Testis (tissue), 3 donors: Measurements from ENCODE around the gene HTN3. TPM values are rescaled to one million over a fixed set of nuclear protein-coding genes. Genes with fewer than 3 reads are reported as not detected.

Experiments
- DNase-seq: peaks from one replicate; pipeline ENCODE4 v3.0.0-alpha.2; 2019
- H3K27ac ChIP-seq, 2 donors: fragments of 200-600 bp; sonication (generic); one replicate each; pipeline ENCODE4 v1.5.1; 2019
- H3K27me3 ChIP-seq: fragments of 200-600 bp; sonication (generic); one replicate; pipeline ENCODE4 v1.5.1; 2019
- H3K36me3 ChIP-seq: fragments of 200-600 bp; sonication (generic); one replicate; pipeline ENCODE4 v1.5.1; 2017; ENCODE audit warnings: low read depth; ENCODE audit errors: missing control alignments
- H3K4me1 ChIP-seq: fragments of 200-600 bp; sonication (generic); one replicate; pipeline ENCODE4 v1.5.1; 2019
- H3K4me3 ChIP-seq, 2 donors: fragments of 200-600 bp; sonication (generic); one replicate each; pipeline ENCODE4 v1.5.1; 2017 to 2019
- H3K9me3 ChIP-seq: fragments of 200-600 bp; sonication (generic); one replicate; pipeline ENCODE4 v1.5.1; 2017
- CTCF ChIP-seq, 3 experiments: fragments of 450-650 bp in 2 of 3; fragments of 200-600 bp in 1 of 3; sonication (generic) in 1 of 3; IDR thresholded peaks; one replicate each; pipeline ENCODE4 v1.5.1; 2016 to 2019; ENCODE audit warnings: antibody characterized with exemption in 3 of 3, mild to moderate bottlenecking in 2 of 3, moderate library complexity in 1 of 3
- POLR2A ChIP-seq: fragments of 450-650 bp; IDR thresholded peaks from one replicate; pipeline ENCODE4 v1.6.1; 2017; ENCODE audit warnings: antibody characterized with exemption, mild to moderate bottlenecking, moderate library complexity
- WGBS, 2 donors: methylation state at CpG; one replicate each; pipeline ENCODE4 v1.1.5; 2018; 5-methylcytosine and 5-hydroxymethylcytosine counted together
- intact Hi-C: fragments of 100-400 bp; cut with DNase I; formaldehyde crosslinking; loops from one replicate; pipeline ENCODE4 v1.15.1; 2023; ENCODE audit warnings: low total_unique reads
- polyA plus RNA-seq: library from polyadenylated mRNA; stranded (reverse); fragments of 350-450 nt; fragmentation: Illumina TruSeq; extraction: RNeasy Lipid Tissue Mini Kit (QIAGEN cat#74804); gene quantifications from one replicate; pipeline ENCODE4 v1.2.3, GENCODE V29; 2014; ENCODE audit warnings: low read depth, low replicate concordance; ENCODE audit not compliant: insufficient read depth
- total RNA-seq, 2 donors: library from RNA; depleted of rRNA; stranded (reverse); fragments of >200 nt; gene quantifications; one replicate each; pipeline ENCODE4 v1.2.3, GENCODE V29; 2016

Gene HTN3
- total and polyA plus RNA-seq, 3 donors from 2014 or later = not detected

DNA sequence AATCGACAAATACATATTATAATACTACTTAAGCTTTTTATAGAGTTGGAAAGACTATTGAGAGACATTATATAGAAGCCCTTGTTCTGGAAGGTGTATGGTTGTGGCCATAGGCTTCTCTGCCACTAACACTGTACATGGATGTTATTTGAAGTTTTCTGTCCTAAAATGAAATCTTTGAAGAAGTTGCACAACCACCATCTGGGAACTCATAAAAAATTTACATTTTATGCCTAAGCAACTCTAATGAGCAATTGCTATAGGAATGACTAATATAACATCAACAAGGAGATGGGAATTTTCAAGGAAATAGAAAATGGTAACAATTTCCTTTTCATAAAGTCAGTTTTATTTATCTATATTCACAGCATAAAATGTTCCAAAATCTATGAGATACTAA is 29.4 kb downstream of the HTN3 start:
- Histone ChIP-seq H3K4me1 (no peaks in the 10 kb centered on the region), H3K9me3 (no peaks in the 10 kb centered on the region), H3K27ac (no peak overlapping the region), H3K36me3 (no peaks in the 10 kb centered on the region), H3K4me3 (no peak overlapping the region), H3K27me3 (no peaks in the 10 kb centered on the region)
- intact Hi-C loops = no loop called here
- TF ChIP-seq POLR2A = no peak
- TF ChIP-seq CTCF (IDR thresholded peaks at IDR 0.05) = no peak
- no peak for DNase-seq
- 83 to 88% methylated on average over 1 of the region's 1 CpG for WGBS, 2 donors

DNA sequence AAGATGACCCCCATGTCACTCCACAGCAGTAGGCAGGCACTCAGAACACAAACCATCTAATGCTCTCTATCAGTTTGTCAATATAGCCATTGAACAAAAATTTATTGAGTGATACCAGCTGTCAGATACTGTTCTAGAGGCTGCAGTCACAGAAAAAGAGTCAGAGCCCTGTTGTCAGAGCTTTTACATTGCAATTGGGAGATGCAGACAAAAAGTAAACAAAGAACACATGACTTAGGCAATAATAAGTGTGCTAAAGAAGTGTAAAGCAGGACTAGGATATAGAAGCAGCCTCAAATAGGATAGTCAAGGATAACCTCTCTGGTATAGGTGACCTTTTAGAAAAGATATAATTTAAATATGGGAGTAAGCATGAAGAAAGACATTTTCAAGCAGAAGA is 30.9 kb downstream of the HTN3 start:
- no peak for TF ChIP-seq CTCF (IDR thresholded peaks at IDR 0.05)
- no peak for TF ChIP-seq POLR2A
- Histone ChIP-seq H3K27me3 (no peaks in the 10 kb centered on the region), H3K27ac (no peak overlapping the region), H3K4me1 (no peaks in the 10 kb centered on the region), H3K9me3 (no peaks in the 10 kb centered on the region), H3K4me3 (no peak overlapping the region), H3K36me3 (no peaks in the 10 kb centered on the region)
- DNase-seq = no peak
- intact Hi-C loops = no loop called here

DNA sequence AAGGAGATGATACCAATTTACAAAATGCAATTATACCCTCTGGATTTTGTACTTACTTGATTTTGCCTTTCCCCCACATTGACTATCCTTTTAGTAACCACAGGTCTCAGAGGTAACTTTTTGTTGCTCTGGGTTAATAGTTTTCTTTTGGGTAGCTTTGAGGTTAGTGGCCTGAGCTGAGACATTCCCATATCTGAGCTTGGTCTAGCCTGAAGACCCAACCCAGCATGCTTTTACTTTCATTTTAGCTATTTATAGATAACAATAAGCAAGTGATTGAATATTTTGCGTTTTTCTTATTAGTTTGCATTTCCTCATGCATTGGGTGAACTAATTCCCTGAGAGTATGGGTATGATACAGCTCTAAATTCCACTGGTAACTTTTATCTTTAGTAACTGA is 33.7 kb downstream of the HTN3 start:
- DNase-seq = no peak
- 83 to 97% methylated on average over 1 of the region's 1 CpG for whole genome bisulfite sequencing, 2 donors
- Histone ChIP-seq H3K27me3 (no peaks in the 10 kb centered on the region), H3K27ac (no peak overlapping the region), H3K36me3 (no peaks in the 10 kb centered on the region), H3K9me3 (no peaks in the 10 kb centered on the region), H3K4me3 (no peak overlapping the region), H3K4me1 (no peaks in the 10 kb centered on the region)
- intact Hi-C loops = no loop called here
- TF ChIP-seq POLR2A = no peak
- TF ChIP-seq CTCF (IDR thresholded peaks at IDR 0.05) = no peak

GRCh38 chr4:70080205-70080604 is 51.9 kb downstream of the HTN3 start:
- H3K4me1 ChIP-seq = no peaks in the 10 kb centered on the region
- intact Hi-C loops = no loop called here
- H3K27me3 ChIP-seq = no peaks in the 10 kb centered on the region
- no peak for TF ChIP-seq CTCF (IDR thresholded peaks at IDR 0.05)
- no peak for TF ChIP-seq POLR2A
- no peaks in the 10 kb centered on the region for H3K9me3 ChIP-seq
- DNase-seq = no peak
- no peak overlapping the region for H3K4me3 ChIP-seq
- H3K27ac ChIP-seq = no peak overlapping the region
- no peaks in the 10 kb centered on the region for H3K36me3 ChIP-seq
- WGBS, 2 donors = 90 to 93% methylated on average over 1 of the region's 1 CpG

Other genes starting within 250 kb of the HTN3 start
- not detected for gene SULT1E1, start 168.3 kb upstream of the HTN3 start, total RNA-seq
- not detected for gene SULT1E1, start 168.3 kb upstream of the HTN3 start, polyA plus RNA-seq
- gene CSN1S1, start 97.4 kb upstream of the HTN3 start, total RNA-seq = under 1 TPM in 1 of 2 donors, not detected in 1; 0.56 TPM
- gene CSN1S1, start 97.4 kb upstream of the HTN3 start, polyA plus RNA-seq = 0.45 TPM
- not detected for gene CSN2, start 62.7 kb upstream of the HTN3 start, total RNA-seq
- not detected for gene CSN2, start 62.7 kb upstream of the HTN3 start, polyA plus RNA-seq
- gene STATH, start 32.5 kb upstream of the HTN3 start, total RNA-seq = not detected
- gene STATH, start 32.5 kb upstream of the HTN3 start, polyA plus RNA-seq = not detected
- not detected for gene HTN1, start 22.0 kb downstream of the HTN3 start, total RNA-seq
- not detected for gene HTN1, start 22.0 kb downstream of the HTN3 start, polyA plus RNA-seq
- gene PRR27, start 125.8 kb downstream of the HTN3 start, total RNA-seq = 1 to 10 TPM in 1 of 2 donors, under 1 TPM in 1; 0.87 to 2.2 TPM
- gene PRR27, start 125.8 kb downstream of the HTN3 start, polyA plus RNA-seq = 3.5 TPM
- gene ODAM, start 167.3 kb downstream of the HTN3 start, total RNA-seq = not detected
- 0.33 TPM for gene ODAM, start 167.3 kb downstream of the HTN3 start, polyA plus RNA-seq
- gene FDCSP, start 197.7 kb downstream of the HTN3 start, total RNA-seq = not detected
- gene FDCSP, start 197.7 kb downstream of the HTN3 start, polyA plus RNA-seq = 0.96 TPM
- under 1 TPM in 1 of 2 donors, not detected in 1; 0.37 TPM for gene CSN3, start 214.1 kb downstream of the HTN3 start, total RNA-seq
- gene CSN3, start 214.1 kb downstream of the HTN3 start, polyA plus RNA-seq = not detected